ENCODE measurements around the gene PDHX. TPM values are rescaled to one million over a fixed set of nuclear protein-coding genes. Genes with fewer than 3 reads are reported as not detected.

The PDHX gene
- total and polyA plus RNA-seq, 9 donors = 11.8 to 45.2 (median 24.0) TPM

DNA sequence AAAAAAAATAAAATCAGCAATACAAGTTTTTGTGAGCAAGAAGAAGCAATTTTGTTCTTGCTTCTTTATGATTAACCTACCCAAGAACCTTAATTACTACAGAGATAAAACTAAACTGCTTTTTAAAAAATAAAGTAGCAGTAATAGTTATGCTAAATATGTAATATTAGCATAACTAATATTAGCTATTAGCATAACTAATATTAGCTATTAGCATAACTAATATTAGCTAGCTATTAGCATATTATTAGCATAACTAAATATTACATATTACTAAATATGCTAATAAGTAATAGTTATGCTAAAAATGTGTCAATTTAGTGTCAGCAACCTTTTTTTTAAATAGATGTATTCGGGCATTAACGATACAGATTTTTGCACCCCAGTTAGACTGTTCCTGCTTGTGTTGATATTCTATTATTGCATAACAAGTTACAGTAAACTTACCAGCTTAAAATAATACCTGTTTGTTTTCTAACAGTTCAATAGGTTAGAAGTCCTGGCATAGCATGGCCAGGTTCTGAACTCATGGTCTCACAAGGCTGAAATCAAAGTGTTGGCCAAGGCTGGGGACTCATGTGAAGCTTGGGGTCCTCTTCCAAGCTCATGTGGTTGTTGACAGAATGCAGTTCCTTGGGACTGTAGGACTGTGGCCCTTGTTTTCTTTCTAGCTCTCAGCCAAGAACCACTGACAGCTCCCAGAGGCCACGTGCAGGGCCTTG lies 48.4 kb downstream of the PDHX start:
- 63 to 78% (median 64%) methylated on average over 3 of the region's 3 CpGs for WGBS, 3 donors
- Histone ChIP-seq H3K27me3 (no peaks in the 10 kb centered on the region), H3K27ac (no peak overlapping the region), H3K9me3 (no peaks in the 10 kb centered on the region), H3K4me1 (ENCODE audit: insufficient read depth) (no peaks in the 10 kb centered on the region), H3K4me3 (no peak overlapping the region), H3K36me3 (no peaks in the 10 kb centered on the region)
- DNase-seq = no peak
- TF ChIP-seq POLR2A (IDR thresholded peaks at IDR 0.05) (no peak), CTCF (IDR thresholded peaks at IDR 0.05) (no peak), EP300 (IDR thresholded peaks at IDR 0.05) (no peak)
- intact Hi-C loops (cut with DNase I) = no loop called here

- Histone ChIP-seq H3K36me3 (no peaks in the 10 kb centered on the region), H3K27ac (no peak overlapping the region), H3K27me3 (no peaks in the 10 kb centered on the region), H3K9me3 (no peaks in the 10 kb centered on the region), H3K4me3 (no peak overlapping the region), H3K4me1 (ENCODE audit: insufficient read depth) (no peaks in the 10 kb centered on the region)
- intact Hi-C loops (cut with DNase I) = no loop called here
- 97 to 98% (median 98%) methylated on average over 4 of the region's 4 CpGs for WGBS, 3 donors
- no peak for TF ChIP-seq CTCF (IDR thresholded peaks at IDR 0.05)
- no peak for TF ChIP-seq POLR2A (IDR thresholded peaks at IDR 0.05)
- no peak for TF ChIP-seq EP300 (IDR thresholded peaks at IDR 0.05)
- DNase-seq = no peak
Observed at GRCh38 chr11:34968862-34969261, 52.4 kb downstream of the PDHX start.

- no peak for DNase-seq
- intact Hi-C loops (cut with DNase I) = no loop called here
- no peak overlapping the region for H3K27ac ChIP-seq
- H3K9me3 ChIP-seq = no peaks in the 10 kb centered on the region
- H3K36me3 ChIP-seq = no peaks in the 10 kb centered on the region
- 20 to 35% (median 28%) methylated on average over 3 of the region's 3 CpGs for WGBS, 3 donors
- H3K4me3 ChIP-seq = no peak overlapping the region
- TF ChIP-seq EP300 (IDR thresholded peaks at IDR 0.05) (no peak), CTCF (IDR thresholded peaks at IDR 0.05) (no peak), POLR2A (IDR thresholded peaks at IDR 0.05) (no peak)
- H3K4me1 ChIP-seq (ENCODE audit: insufficient read depth) = no peaks in the 10 kb centered on the region
- no peaks in the 10 kb centered on the region for H3K27me3 ChIP-seq
Observed at GRCh38 chr11:34970033-34970432, 53.6 kb downstream of the PDHX start.

DNA sequence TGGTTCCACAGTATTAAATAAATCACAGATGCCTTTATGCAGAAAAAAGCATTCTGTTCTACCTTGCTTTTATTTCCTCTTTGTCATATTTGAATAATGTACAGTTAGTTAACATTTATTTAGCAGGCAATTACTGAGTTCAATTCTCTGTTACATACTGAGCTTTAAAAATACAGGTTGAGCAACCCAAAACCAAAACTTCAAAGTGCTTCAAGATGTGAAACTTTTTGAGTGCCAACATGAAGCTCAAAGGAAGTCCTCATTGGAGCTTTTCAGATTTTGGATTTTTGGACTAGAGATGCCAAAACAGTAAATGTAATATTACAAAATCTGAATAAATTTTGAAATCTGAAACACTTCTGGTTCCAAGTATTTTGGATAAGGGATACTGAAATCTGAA lies 54.1 kb downstream of the PDHX start:
- no peaks in the 10 kb centered on the region for H3K27me3 ChIP-seq
- no peaks in the 10 kb centered on the region for H3K9me3 ChIP-seq
- no peaks in the 10 kb centered on the region for H3K4me1 ChIP-seq (ENCODE audit: insufficient read depth)
- intact Hi-C loops (cut with DNase I) = no loop called here
- H3K27ac ChIP-seq = no peak overlapping the region
- no peak overlapping the region for H3K4me3 ChIP-seq
- TF ChIP-seq POLR2A (IDR thresholded peaks at IDR 0.05) (no peak), EP300 (IDR thresholded peaks at IDR 0.05) (no peak), CTCF (IDR thresholded peaks at IDR 0.05) (no peak)
- H3K36me3 ChIP-seq = no peaks in the 10 kb centered on the region
- no peak for DNase-seq

Data from ovary (tissue), 9 donors.